BE2C (cell line): ENCODE measurements around the gene SLC25A4.

Experiments
- DNase-seq: peaks from one replicate; pipeline ENCODE4 v3.0.0-alpha.2; 2020
- H3K27me3 ChIP-seq: fragments of 250-450 bp; sonication (Bioruptor Pico); 2 replicates; pipeline ENCODE4 v1.5.1; 2020; ENCODE audit warnings: mild to moderate bottlenecking
- H3K36me3 ChIP-seq: fragments of 250-450 bp; sonication (Bioruptor Pico); 2 replicates; pipeline ENCODE4 v1.5.1; 2020; ENCODE audit warnings: mild to moderate bottlenecking
- H3K4me1 ChIP-seq: fragments of 250-450 bp; sonication (Bioruptor Pico); 2 replicates; pipeline ENCODE4 v1.5.1; 2020
- H3K4me3 ChIP-seq: 2 replicates; pipeline ENCODE4 v1.5.1; 2011; ENCODE audit warnings: low read depth, low read length
- H3K9me3 ChIP-seq: fragments of 250-450 bp; sonication (Bioruptor Pico); 2 replicates; pipeline ENCODE4 v1.5.1; 2020
- TF ChIP-seq, protein P1 (sequence below): IDR thresholded peaks from 2 replicates; pipeline ENCODE4 v1.5.1; 2012; ENCODE audit warnings: mild to moderate bottlenecking, low read depth, low read length

SLC25A4 gene

GRCh38 chr4:185149392-185149791, 6.3 kb downstream of the SLC25A4 start:
- TF ChIP-seq, protein P1, sequence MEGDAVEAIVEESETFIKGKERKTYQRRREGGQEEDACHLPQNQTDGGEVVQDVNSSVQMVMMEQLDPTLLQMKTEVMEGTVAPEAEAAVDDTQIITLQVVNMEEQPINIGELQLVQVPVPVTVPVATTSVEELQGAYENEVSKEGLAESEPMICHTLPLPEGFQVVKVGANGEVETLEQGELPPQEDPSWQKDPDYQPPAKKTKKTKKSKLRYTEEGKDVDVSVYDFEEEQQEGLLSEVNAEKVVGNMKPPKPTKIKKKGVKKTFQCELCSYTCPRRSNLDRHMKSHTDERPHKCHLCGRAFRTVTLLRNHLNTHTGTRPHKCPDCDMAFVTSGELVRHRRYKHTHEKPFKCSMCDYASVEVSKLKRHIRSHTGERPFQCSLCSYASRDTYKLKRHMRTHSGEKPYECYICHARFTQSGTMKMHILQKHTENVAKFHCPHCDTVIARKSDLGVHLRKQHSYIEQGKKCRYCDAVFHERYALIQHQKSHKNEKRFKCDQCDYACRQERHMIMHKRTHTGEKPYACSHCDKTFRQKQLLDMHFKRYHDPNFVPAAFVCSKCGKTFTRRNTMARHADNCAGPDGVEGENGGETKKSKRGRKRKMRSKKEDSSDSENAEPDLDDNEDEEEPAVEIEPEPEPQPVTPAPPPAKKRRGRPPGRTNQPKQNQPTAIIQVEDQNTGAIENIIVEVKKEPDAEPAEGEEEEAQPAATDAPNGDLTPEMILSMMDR = no peak
- Histone ChIP-seq H3K4me3 (no peak overlapping the region), H3K4me1 (peaks cover 10% of the 10 kb centered on the region), H3K36me3 (peaks cover 19% of the 10 kb centered on the region; the same call in 1 of the 2 replicates), H3K9me3 (no peaks in the 10 kb centered on the region), H3K27me3 (no peaks in the 10 kb centered on the region)
- peak; percentile 52 for DNase-seq

- no peaks in the 10 kb centered on the region for H3K9me3 ChIP-seq
- TF ChIP-seq, protein P1 = no peak
- H3K4me3 ChIP-seq = no peak overlapping the region
- no peaks in the 10 kb centered on the region for H3K27me3 ChIP-seq
- DNase-seq = no peak
- peaks cover 20% of the 10 kb centered on the region; the same call in 1 of the 2 replicates for H3K36me3 ChIP-seq
- H3K4me1 ChIP-seq = peaks cover 10% of the 10 kb centered on the region
Observed at GRCh38 chr4:185151296-185151695, 8.2 kb downstream of the SLC25A4 start.

GRCh38 chr4:185165605-185166063, 22.6 kb downstream of the SLC25A4 start:
- DNase-seq = no peak
- H3K9me3 ChIP-seq = no peaks in the 10 kb centered on the region; the same call in 1 of the 2 replicates
- H3K27me3 ChIP-seq = no peaks in the 10 kb centered on the region
- TF ChIP-seq, protein P1 = no peak
- H3K4me3 ChIP-seq = no peak overlapping the region
- H3K36me3 ChIP-seq = peaks cover 12% of the 10 kb centered on the region
- no peaks in the 10 kb centered on the region for H3K4me1 ChIP-seq

- no peaks in the 10 kb centered on the region for H3K27me3 ChIP-seq
- H3K36me3 ChIP-seq = peaks cover 16% of the 10 kb centered on the region
- H3K4me1 ChIP-seq = no peaks in the 10 kb centered on the region
- H3K9me3 ChIP-seq = no peaks in the 10 kb centered on the region; the same call in 1 of the 2 replicates
- no peak for DNase-seq
- TF ChIP-seq, protein P1 = no peak
- H3K4me3 ChIP-seq = no peak overlapping the region
Observed at GRCh38 chr4:185167234-185167633, 24.2 kb downstream of the SLC25A4 start.

GRCh38 chr4:185171373-185172071, 28.5 kb downstream of the SLC25A4 start:
- Histone ChIP-seq H3K36me3 (peaks cover 28% of the 10 kb centered on the region), H3K9me3 (no peaks in the 10 kb centered on the region; the same call in 1 of the 2 replicates), H3K27me3 (no peaks in the 10 kb centered on the region), H3K4me3 (no peak overlapping the region), H3K4me1 (no peaks in the 10 kb centered on the region)
- no peak for DNase-seq
- TF ChIP-seq, protein P1 = no peak

DNA sequence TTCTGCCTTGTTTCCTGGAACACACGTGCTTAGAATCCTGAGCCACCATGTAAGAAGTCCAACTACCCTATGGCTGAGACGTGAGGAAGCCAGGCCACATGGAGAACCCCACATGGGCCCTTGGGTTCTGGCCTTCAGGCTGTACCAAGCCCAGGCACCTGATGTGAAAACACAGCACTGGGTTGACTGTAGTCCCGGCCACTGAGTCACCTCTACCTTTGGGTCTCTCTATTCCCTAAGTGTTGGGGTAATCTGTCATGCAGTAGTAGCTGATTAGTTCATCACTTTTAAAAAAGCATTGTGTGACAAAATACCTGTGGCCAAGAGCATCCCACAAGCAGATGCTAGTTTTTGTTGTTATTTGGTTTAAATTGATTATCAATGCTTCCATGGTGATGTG, 36.4 kb downstream of the SLC25A4 start:
- H3K4me1 ChIP-seq = 0 out of 2 replicates have a peak, but pooled peaks cover 3% of the 10 kb centered on the region
- no peak for DNase-seq
- no peaks in the 10 kb centered on the region; the same call in 1 of the 2 replicates for H3K9me3 ChIP-seq
- H3K36me3 ChIP-seq = peaks cover 3% of the 10 kb centered on the region; the same call in 1 of the 2 replicates
- H3K4me3 ChIP-seq = no peak overlapping the region
- TF ChIP-seq, protein P1 = no peak
- no peaks in the 10 kb centered on the region for H3K27me3 ChIP-seq
